Endothelial cell of umbilical vein (primary cell): ENCODE results near the gene TMEM161A. TPM values are rescaled to one million over a fixed set of nuclear protein-coding genes. Genes with fewer than 3 reads are reported as not detected.

Experiments
- BruUV-seq: library from RNA; stranded (reverse); fragments of 400-500 nt; replicated peaks from 2 replicates; lab custom pipeline; 2021; lab: Mats Ljungman, UMichigan
- CTCF ChIA-PET: fragments of 300-600, 350-600 bp; sonication (Branson Sonifier 250); formaldehyde crosslinking; loops from one replicate; lab custom pipeline; 2021; ENCODE audit warnings: antibody characterized with exemption, inconsistent platforms; lab: Charles Lee
- POLR2A ChIA-PET: fragments of 300-600, 350-600 bp; sonication (Branson Sonifier 250); formaldehyde crosslinking; loops from one replicate; lab custom pipeline; 2021; ENCODE audit warnings: antibody characterized with exemption, inconsistent platforms; lab: Charles Lee
- DNase-seq: peaks from one replicate; pipeline ENCODE4 v3.0.0-alpha.2; 2011; ENCODE audit warnings: low read depth, low spot score
- FAIRE-seq: peaks from 2 replicates; lab custom pipeline; 2011; peaks lifted over from hg19 to GRCh38; lab: Jason Lieb, UNC
- H2AFZ ChIP-seq: 2 replicates; pipeline ENCODE4 v1.6.0; 2012; ENCODE audit warnings: low read depth, low read length, control low read depth, inconsistent platforms
- H3K27ac ChIP-seq: 2 replicates; pipeline ENCODE4 v1.5.1; 2011; ENCODE audit warnings: low read depth, mild to moderate bottlenecking, control low read depth, low read length, moderate library complexity; ENCODE audit not compliant: insufficient read depth
- H3K27me3 ChIP-seq, 2 experiments: 2 replicates each; pipeline versions ENCODE4 v1.6.0 to v1.6.1; 2011; ENCODE audit warnings: low read length in 2 of 2, mixed read lengths in 1 of 2; ENCODE audit not compliant: control insufficient read depth in 2 of 2, insufficient read depth in 2 of 2
- H3K36me3 ChIP-seq, 2 experiments: 2 replicates in 1 of 2; 3 replicates in 1 of 2; pipeline ENCODE4 v1.5.1; 2011; ENCODE audit warnings: low read length in 2 of 2, mild to moderate bottlenecking in 1 of 2, moderate library complexity in 1 of 2; ENCODE audit not compliant: control insufficient read depth in 2 of 2, insufficient read depth in 2 of 2; ENCODE audit errors: extremely low read depth in 1 of 2
- H3K4me1 ChIP-seq: 3 replicates; pipeline ENCODE4 v1.5.1; 2011; ENCODE audit warnings: mild to moderate bottlenecking, low read length; ENCODE audit not compliant: control insufficient read depth, insufficient read depth; ENCODE audit errors: extremely low read depth
- H3K4me2 ChIP-seq: 2 replicates; pipeline ENCODE4 v1.6.1; 2011; ENCODE audit warnings: low read length, control low read depth, mixed read lengths; ENCODE audit not compliant: insufficient read depth
- H3K4me3 ChIP-seq, 3 experiments: fragments of 200-600 bp in 1 of 3; sonication (generic), shearing (Covaris generic) in 1 of 3; replicated peaks in 1 of 3; 2 replicates each; pipeline ENCODE4 v1.5.1; 2011 to 2016; ENCODE audit warnings: control low read depth in 3 of 3, low read length in 3 of 3, mild to moderate bottlenecking in 2 of 3, inconsistent platforms in 1 of 3, low read depth in 1 of 3, moderate library complexity in 1 of 3; ENCODE audit not compliant: insufficient read depth in 1 of 3
- H3K79me2 ChIP-seq: 2 replicates; pipeline ENCODE4 v1.6.0; 2012; ENCODE audit warnings: low read length, inconsistent platforms; ENCODE audit not compliant: control insufficient read depth, insufficient read depth
- H3K9ac ChIP-seq: replicated peaks from 2 replicates; pipeline ENCODE3; 2011; ENCODE audit warnings: low read length, control low read depth; ENCODE audit not compliant: insufficient read depth; ENCODE audit errors: extremely low read depth
- H3K9me1 ChIP-seq: replicated peaks from 3 replicates; pipeline ENCODE4 v1.6.0; 2011; ENCODE audit warnings: mild to moderate bottlenecking, low read length; ENCODE audit not compliant: control insufficient read depth, insufficient read depth; ENCODE audit errors: extremely low read depth
- H3K9me3 ChIP-seq: replicated peaks from 2 replicates; pipeline ENCODE4 v1.5.1; 2012; ENCODE audit warnings: low read length, inconsistent platforms; ENCODE audit not compliant: control insufficient read depth, insufficient read depth
- H4K20me1 ChIP-seq: replicated peaks from 2 replicates; pipeline ENCODE3; 2011; ENCODE audit warnings: mild to moderate bottlenecking, low read length; ENCODE audit not compliant: control insufficient read depth, insufficient read depth; ENCODE audit errors: extremely low read depth
- CTCF ChIP-seq, 2 donors: IDR thresholded peaks; 1 replicate in 1 of 2; 2 replicates in 1 of 2; pipeline ENCODE4 v1.5.1; 2011; ENCODE audit warnings: low read length in 2 of 2, mild to moderate bottlenecking in 2 of 2, moderate library complexity in 2 of 2, control low read depth in 1 of 2, inconsistent platforms in 1 of 2, low read depth in 1 of 2; ENCODE audit not compliant: insufficient read depth in 1 of 2; ENCODE audit errors: extremely low read depth in 1 of 2
- EZH2 ChIP-seq: IDR thresholded peaks from 2 replicates; pipeline ENCODE4 v1.6.1; 2012; ENCODE audit warnings: borderline replicate concordance, low read depth, mild to moderate bottlenecking, moderate library complexity, low read length, inconsistent platforms; ENCODE audit not compliant: severe bottlenecking
- FOS ChIP-seq: IDR thresholded peaks from 2 replicates; pipeline ENCODE4 v1.6.1; 2011; ENCODE audit warnings: mild to moderate bottlenecking, low read length, moderate library complexity, borderline replicate concordance; ENCODE audit not compliant: insufficient read depth
- GATA2 ChIP-seq: IDR thresholded peaks from 2 replicates; pipeline ENCODE4 v1.7.0; 2011; ENCODE audit warnings: low read depth, mild to moderate bottlenecking, moderate library complexity, mixed read lengths, low read length; ENCODE audit not compliant: insufficient read length, insufficient read depth
- JUN ChIP-seq: IDR thresholded peaks from 2 replicates; pipeline ENCODE4 v1.6.1; 2011; ENCODE audit warnings: borderline replicate concordance, low read depth; ENCODE audit not compliant: insufficient read length, insufficient read depth
- MAX ChIP-seq: IDR thresholded peaks from 2 replicates; pipeline ENCODE4 v1.6.1; 2011; ENCODE audit not compliant: insufficient read depth, insufficient read length
- MYC ChIP-seq: IDR thresholded peaks from one replicate; pipeline ENCODE4 v1.6.1; 2011; ENCODE audit warnings: mild to moderate bottlenecking, low read depth, low read length
- POLR2A ChIP-seq: IDR thresholded peaks from 2 replicates; pipeline ENCODE4 v1.6.1; 2012; ENCODE audit warnings: low read depth, mild to moderate bottlenecking, control low read depth, low read length
- POLR2AphosphoS5 ChIP-seq: IDR thresholded peaks from 2 replicates; pipeline ENCODE4 v1.6.1; 2012; ENCODE audit warnings: low read depth, mild to moderate bottlenecking, control low read depth, low read length, moderate library complexity; ENCODE audit not compliant: insufficient read depth
- dilution Hi-C: fragments of 300-500 bp; cut with MboI; formaldehyde crosslinking; loops from one replicate; pipeline ENCODE4 v1.15.0; 2019; ENCODE audit warnings: low sequenced_read_pairs; ENCODE audit not compliant: extremely low pct_ligation_motif_present
- intact Hi-C: fragments of 100-400 bp; cut with micrococcal nuclease; formaldehyde crosslinking; loops from one replicate; pipeline ENCODE4 v1.10.0; 2022
- polyA plus RNA-seq, 4 experiments: library from polyadenylated mRNA; depleted of rRNA in 3 of 4; stranded (reverse) in 3 of 4; unstranded in 1 of 4; fragments of >200 nt; gene quantifications; 2 replicates each; pipeline versions ENCODE4 v1.2.1 to v1.2.3, GENCODE V29; 2011 to 2012; ENCODE audit warnings: missing spikeins in 1 of 4
- total RNA-seq: library from RNA; stranded (reverse); gene quantifications from 2 replicates; pipeline ENCODE4 v1.2.3, GENCODE V29; 2021

The TMEM161A gene
- total and polyA plus RNA-seq, 2 donors (not counting 3 experiments of a cell fraction or from before 2014, with no cell fraction given) = 24.1 to 54.9 TPM

- Histone ChIP-seq H3K9ac (no peak overlapping the region), H3K4me2 (no peak overlapping the region), H4K20me1 (no peaks in the 10 kb centered on the region), H2AFZ (no peak overlapping the region), H3K9me1 (no peaks in the 10 kb centered on the region), H3K27ac (no peak overlapping the region), H3K4me1 (no peaks in the 10 kb centered on the region), H3K9me3 (no peaks in the 10 kb centered on the region), H3K79me2 (no peaks in the 10 kb centered on the region), H3K36me3 (no peaks in the 10 kb centered on the region), H3K27me3 (no peaks in the 10 kb centered on the region), H3K4me3 (no peak overlapping the region)
- DNase-seq (no peak), FAIRE-seq (no peak)
- no TSS peak for BruUV-seq
- POLR2A ChIA-PET = no interaction called here
- intact Hi-C loops = no loop called here
- dilution Hi-C loops = no loop called here
- TF ChIP-seq EZH2 (no peak), MAX (no peak)
- CTCF ChIA-PET = no interaction called here
Measured at GRCh38 chr19:19076476-19076875, 61.8 kb downstream of the TMEM161A start.

- no peak overlapping the region for H3K27ac ChIP-seq
- H3K4me1 ChIP-seq = no peaks in the 10 kb centered on the region
- no peaks in the 10 kb centered on the region for H3K27me3 ChIP-seq
- TF ChIP-seq GATA2 (no peak), MYC (no peak), FOS (no peak), CTCF (IDR thresholded peaks at IDR 0.05; ENCODE audit: extremely low read depth in 1 of 2, insufficient read depth in 1 of 2, low read depth in 1 of 2, low read length in 2 of 2) (no peak), POLR2A (no peak), MAX (no peak), POLR2AphosphoS5 (no peak), EZH2 (no peak), JUN (no peak)
- no peaks in the 10 kb centered on the region for H3K9me3 ChIP-seq
- no peak overlapping the region for H3K4me3 ChIP-seq
- no peaks in the 10 kb centered on the region for H3K36me3 ChIP-seq
- H3K79me2 ChIP-seq = no peaks in the 10 kb centered on the region
- H3K9ac ChIP-seq = no peak overlapping the region
- FAIRE-seq = no peak
- no peaks in the 10 kb centered on the region for H3K9me1 ChIP-seq
- DNase-seq = no peak
- intact Hi-C loops = no loop called here
- ChIA-PET POLR2A (no interaction called here), CTCF (interaction anchor here (0.9 to 1.0 kb wide), 2 partner anchors 14 to 61 kb away, joined by 4 to 5 read pairs; no protein-coding TSS in a partner anchor)
- no peak overlapping the region for H3K4me2 ChIP-seq
- BruUV-seq = no TSS peak
- dilution Hi-C loops = no loop called here
- H2AFZ ChIP-seq = no peak overlapping the region
- H4K20me1 ChIP-seq = no peaks in the 10 kb centered on the region
Measured at GRCh38 chr19:19075126-19075525, 63.2 kb downstream of the TMEM161A start.
